SKM-1 (cell line): ENCODE measurements around the gene NCOA5.
A peak's percentile ranks its signal among the peaks of the same experiment; 100 is the strongest.

ENCODE experiments used
- DNase-seq: peaks from one replicate; lab custom pipeline; 2025; ENCODE audit not compliant: unreplicated experiment; lab: John Stamatoyannopoulos, UW

NCOA5 gene

DNA sequence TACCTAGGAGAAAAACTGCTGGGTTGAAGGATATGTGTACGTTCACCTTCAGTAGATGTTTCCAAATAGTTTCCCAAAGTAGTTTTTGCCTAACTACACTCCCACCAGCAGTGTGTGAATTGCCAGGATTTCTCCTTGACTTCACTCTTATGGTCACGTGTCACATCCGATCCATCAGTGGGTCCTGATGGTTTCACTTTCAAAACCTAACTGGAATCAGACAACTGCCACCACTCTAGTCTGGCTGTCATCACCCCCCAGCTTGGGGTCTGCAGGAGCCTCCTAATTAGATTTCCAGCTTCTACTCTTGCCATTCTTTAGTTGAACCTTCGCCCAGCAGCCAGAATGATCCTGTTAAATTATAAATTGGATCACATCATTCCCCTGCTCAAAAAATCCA lies 69.2 kb downstream of the NCOA5 start:
- no peak for DNase-seq

- no peak for DNase-seq
These were observed 71.2 kb downstream of the NCOA5 start for GRCh38 chr20:46018611-46019010.

DNA sequence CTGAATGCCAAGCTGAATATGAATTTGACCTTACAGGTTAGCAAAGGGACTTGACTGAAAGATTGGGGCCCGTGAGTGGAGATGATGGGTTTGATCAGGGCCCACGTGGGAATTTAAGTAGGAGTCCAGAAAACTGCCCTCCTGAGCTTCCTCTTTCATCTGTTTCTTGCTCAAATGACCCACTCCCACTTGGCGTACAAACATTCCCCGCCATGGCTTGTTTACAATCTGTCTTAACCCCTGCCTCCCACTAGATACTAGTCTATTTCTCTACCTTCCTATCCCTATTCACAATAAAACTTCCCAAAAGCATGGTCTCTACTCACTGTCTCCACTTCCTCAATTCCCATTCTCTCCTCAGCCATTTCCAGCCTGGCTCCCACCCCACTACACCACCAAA lies 71.7 kb downstream of the NCOA5 start:
- DNase-seq, result no peak

DNA sequence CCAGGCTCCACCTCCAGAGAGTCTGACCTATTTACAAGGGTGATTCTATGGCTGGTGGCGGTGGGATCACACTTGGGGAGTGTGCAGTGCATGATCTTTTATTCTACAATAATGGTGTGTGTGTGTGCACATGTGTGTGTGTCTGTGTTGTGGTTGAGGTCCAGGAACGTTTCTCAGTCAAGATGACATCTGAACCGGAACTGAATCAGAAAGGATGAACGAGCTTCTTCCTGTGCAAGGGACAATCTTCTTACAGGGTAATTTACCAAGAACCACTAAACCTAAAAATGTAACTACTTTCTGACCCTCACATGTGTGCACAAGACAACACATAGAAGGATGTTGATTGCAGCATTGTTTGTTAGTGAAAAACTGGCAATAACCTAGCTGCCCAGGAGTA lies 72.5 kb downstream of the NCOA5 start:
- DNase-seq, result no peak

GRCh38 chr20:46014517-46015396 lies 75.0 kb downstream of the NCOA5 start:
- no peak for DNase-seq

- peak; percentile 37 for DNase-seq
These were observed 75.8 kb downstream of the NCOA5 start for GRCh38 chr20:46013829-46014516.

DNA sequence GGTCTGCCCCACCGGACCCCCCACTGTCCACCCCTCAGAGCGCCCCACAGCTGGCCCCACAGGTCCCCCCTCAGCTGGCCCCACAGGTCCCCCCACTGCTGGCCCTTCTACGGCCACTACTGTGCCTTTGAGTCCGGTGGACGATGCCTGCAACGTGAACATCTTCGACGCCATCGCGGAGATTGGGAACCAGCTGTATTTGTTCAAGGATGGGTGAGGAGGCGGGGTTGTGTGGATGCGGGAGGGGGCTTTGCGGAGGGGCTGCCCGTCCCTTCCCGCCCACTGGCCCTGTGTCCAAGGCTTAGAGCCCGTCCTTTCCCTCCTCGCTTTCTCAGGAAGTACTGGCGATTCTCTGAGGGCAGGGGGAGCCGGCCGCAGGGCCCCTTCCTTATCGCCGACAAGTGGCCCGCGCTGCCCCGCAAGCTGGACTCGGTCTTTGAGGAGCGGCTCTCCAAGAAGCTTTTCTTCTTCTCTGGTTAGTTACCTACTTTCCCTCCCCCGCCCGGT lies 76.4 kb downstream of the NCOA5 start:
- no peak for DNase-seq

DNA sequence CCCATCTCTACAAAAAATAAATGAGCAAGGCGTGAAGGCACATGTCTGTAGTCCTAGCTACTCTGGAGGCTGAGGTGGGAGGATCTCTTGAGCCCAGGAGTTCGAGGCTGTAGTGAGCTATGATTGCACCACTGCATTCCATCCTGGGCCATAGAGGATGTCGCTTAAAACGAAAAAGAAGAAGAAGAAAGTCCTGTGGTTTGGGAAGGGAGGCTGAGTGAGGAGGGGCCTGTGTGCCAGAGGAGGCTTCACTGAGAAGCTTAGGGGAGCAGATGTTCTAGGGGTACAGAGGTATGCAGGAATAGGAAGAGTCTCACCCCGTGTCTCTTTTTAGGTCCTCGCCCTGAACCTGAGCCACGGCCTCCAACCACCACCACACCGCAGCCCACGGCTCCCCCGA lies 76.8 kb downstream of the NCOA5 start:
- DNase-seq, result no peak

GRCh38 chr20:46011631-46012482 lies 77.9 kb downstream of the NCOA5 start:
- DNase-seq, result peak; percentile 11
